GM18909 (cell line): ENCODE results near the gene RTRAF.

Source experiments
- ATAC-seq: cut with Tn5 transposase; IDR thresholded peaks from one replicate; pipeline ENCODE4 v1.9.1; 2021; ENCODE audit warnings: mild to moderate bottlenecking; ENCODE audit not compliant: unreplicated experiment, poor library complexity

Gene RTRAF

DNA sequence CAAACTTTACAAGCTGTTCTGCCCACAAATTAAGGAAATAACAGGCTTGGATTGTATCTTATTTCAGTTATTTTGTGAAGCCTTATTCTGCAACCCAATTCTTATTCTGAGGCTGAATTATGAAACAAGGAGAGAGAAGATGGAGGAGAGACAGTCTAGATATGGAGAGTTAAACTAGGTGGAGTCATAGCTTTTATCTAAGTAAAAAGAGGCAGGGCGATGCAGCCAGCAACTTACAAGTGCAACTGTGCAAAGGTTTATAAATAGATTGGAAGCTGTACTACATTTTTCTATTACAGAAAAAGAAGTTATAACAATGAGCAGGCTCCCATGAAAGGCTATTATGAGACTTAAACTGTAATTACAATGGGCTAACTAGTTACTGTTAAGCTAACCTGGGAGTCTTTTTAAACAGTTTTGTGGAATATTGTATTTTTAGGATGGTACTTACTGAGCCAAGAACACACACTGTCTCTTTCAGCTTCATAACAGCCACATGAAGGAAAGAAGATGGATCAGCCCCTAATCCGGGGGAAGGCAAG lies 57.1 kb downstream of the RTRAF start:
- ATAC-seq, result no peak

- ATAC-seq, result no peak
Measured at GRCh38 chr14:52048116-52048515, 58.8 kb downstream of the RTRAF start.

- no peak for ATAC-seq
Measured at GRCh38 chr14:52048641-52049204, 59.4 kb downstream of the RTRAF start.

- no peak for ATAC-seq
Measured at GRCh38 chr14:52049271-52049670, 59.9 kb downstream of the RTRAF start.

DNA sequence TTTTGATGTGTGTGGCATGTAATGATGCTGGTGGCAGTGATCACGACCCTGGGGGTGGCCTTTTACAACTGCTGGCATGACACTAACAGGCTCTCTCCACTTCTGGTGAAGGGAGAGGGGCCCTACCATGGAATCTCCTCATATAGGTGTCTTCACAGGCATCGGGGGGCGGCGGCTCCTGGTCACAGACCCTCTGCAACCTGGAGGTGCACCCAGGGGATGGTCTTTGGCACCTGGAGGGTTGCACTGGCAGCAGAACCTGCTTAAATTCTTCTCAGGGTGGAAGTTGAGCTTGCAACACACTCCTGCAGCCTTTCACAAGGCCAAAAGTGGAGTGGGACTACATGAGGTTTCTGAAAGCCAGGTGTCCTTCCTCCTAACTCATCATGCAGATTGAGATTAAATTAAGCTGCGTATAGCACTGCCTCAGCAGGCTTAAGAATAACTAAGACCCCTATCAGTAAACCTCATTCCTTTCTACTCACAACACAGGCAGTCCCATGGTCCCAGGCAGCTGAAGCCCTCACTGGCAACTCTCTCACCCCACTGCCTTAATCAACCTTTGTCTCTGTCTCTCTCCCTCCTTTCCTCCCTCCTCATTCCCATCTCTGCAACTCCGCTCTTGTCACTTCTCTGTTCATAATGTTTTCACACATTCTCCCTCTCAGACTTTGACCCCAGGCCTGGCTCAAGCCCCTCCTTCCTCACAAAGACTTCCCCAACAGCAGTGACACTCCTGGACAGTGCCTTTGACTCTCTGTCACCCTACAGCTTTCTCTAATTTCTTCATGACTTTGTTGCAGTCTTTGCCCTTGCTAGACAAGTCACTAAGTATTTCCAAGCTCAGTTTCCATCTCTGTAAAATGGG lies 60.6 kb downstream of the RTRAF start:
- no peak for ATAC-seq

DNA sequence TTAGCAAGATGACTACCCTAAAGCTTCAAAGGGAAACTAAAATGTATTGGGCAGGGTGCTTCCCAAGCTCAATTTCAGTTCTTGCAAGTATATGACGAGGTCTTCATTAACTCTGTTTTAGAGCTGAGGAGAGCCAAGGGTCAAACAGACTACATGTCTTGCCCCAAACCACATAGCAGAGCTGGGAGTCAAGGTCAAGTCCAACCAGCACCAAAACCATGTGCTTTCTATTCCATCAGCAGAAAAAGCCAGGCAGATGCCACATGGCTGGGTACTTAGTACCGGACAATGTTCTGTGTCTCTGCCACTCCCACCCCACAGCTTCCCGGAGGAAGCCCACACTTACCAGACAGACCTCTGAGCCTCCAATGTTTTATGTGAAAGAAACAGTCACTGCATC lies 61.9 kb downstream of the RTRAF start:
- no peak for ATAC-seq

DNA sequence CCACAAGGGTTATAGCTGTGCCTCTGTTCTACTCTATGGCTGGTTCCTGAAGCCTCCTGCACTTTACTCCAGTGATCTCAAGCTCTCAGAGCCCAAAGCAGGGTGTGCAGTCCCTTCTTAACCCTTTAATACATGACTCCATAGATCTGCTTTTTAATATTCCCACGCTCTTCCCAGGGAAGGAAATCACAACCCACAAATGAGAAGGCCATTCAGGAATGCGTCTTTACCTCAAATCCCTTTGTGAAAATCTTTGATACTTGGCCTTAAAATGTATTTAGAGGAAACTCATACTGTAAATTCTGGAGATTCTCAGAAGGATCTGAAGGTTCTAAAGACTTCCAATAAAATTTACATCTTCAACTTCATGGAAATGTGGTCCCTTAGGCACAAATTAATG lies 62.5 kb downstream of the RTRAF start:
- ATAC-seq, result no peak

GRCh38 chr14:52052288-52052943 lies 63.1 kb downstream of the RTRAF start:
- no peak for ATAC-seq

GRCh38 chr14:52053044-52053443 lies 63.7 kb downstream of the RTRAF start:
- ATAC-seq, result no peak

DNA sequence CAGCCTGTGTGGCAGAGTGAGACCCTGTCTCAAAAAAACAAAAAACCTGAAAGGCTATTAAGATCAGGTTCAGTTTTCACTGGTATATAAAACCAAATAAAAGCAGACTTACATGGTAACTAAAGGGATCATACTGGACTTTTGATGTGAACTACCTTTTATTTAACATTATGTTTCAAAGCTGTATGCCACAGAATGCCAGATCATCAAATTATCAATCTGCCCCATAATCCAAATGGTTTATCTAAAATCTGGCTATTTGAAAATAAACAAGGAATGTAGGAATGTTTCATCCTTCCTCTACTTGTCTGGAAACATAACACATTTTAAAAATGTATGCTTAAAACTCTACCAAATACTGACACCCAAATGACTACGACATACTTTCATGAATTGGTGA lies 65.3 kb downstream of the RTRAF start:
- no peak for ATAC-seq

DNA sequence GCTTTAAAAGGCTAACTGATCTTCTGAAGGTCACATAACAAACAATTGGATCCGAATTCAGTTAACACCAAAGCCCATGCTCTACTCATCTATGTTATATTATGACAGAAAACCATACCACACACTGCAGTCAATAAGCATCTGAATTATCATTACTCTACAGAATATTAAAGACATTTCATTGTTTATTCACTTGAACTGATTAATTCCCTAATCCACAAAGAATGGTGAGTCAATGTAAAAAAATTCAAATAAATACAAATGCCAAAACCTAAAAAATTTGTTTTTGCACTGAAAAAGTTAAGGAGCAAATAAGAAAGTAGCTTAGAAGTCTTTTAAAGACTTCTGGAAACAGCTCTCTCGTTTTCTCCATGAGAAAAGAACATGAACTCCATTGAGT lies 65.8 kb downstream of the RTRAF start:
- no peak for ATAC-seq

DNA sequence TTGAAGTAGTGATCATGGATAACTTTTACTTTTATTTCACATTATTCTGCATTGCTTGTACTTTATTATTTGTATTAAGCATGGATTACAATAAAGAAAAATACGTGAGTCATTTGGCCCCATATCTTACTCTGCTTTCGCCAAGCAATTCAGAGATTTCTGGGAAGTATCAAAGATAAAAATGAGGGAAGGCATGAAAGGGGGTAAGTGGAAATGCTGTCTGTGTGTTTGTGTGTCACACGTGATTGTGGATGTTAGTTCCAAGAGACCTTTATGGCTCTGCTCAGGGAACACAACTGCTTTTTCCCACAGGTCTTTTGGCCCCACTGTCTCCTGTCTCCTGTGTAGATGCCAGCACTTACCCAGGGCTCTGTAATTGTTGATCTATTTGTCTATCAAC lies 69.0 kb downstream of the RTRAF start:
- no peak for ATAC-seq

DNA sequence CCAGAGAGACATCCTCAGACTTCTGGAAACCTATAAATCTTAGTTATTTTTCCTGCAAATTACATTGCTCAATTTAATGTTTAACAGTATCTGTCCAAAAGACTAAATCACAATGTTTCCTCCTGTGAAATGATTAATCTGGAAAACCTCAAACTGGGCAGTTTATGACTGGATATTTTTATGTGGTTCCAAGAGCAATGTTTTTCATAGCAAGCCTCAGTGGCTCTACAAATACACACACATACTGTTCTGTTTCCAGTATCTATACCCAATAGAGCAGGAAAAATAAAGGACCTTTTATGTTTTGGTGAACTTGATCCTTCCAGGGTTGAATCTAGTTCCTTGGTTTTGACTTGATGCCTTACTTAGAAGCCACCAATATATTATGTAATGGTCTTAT lies 70.3 kb downstream of the RTRAF start:
- no peak for ATAC-seq

DNA sequence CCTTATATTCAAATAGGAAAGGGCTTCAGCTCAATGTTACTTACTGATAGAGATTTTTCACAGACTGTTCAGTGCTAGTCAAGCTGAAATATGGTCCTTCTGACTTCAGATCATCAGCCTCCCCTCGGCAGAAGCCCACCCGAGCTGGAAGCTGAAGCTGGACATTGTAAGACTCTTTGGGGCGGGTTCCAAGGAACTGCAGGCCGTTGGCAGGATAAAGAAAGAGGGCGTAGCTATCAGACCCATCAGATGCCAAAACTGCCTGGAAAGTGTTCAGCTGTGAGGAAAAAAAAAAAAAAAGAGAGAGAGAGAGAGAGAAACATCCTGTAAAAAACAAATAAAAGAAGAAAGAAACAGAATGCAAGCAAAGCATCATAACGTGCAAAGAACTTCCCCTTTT lies 70.7 kb downstream of the RTRAF start:
- no peak for ATAC-seq
